ENCODE results near the gene GDI2.
A peak's percentile ranks its signal among the peaks of the same experiment; 100 is the strongest.
"Not testable (repeated sequence)": the region's sequence is repeated elsewhere in the genome, so short reads cannot be mapped to it uniquely, and the experiment has no call there.

Gene GDI2

DNA sequence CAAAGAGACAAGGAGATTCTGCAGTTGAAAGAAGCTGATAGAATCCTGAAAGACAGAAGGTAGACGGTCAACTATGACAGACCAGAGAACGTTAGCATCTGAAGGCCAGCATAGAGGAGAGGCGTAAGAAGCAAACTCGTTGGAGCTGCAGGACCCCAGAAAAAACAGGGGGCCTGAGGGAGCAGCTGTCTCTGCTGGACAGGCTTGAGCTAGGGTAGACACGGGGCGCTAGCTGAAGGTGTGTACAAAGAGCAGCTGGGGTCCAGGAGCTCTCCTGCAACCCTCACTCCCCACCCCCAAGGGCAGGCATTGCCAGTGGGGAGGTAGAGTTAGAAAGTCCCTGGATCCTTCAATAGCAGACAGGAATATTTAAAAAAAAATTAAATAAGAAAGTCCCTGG, 14.6 kb upstream of the GDI2 start:
- DNase-seq = no peak

DNA sequence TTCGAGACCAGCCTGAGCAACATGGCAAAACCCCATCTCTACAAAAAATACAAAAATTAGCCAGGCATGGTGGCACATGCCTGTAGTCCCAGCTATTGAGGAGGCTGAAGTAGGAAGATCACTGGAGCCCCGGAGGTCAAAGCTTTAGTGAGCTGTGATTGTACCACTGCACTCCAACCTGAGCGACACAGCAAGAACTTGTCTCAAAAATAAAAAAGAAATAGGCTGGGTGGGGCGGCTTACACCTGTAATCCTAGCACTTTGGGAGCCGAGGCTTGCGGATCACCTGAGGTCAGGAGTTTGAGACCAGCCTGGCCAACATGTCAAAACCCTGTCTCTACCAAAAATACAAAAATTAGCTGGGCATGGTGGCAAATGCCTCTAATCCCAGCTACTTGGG, 13.3 kb upstream of the GDI2 start:
- DNase-seq = not testable (repeated sequence)

DNA sequence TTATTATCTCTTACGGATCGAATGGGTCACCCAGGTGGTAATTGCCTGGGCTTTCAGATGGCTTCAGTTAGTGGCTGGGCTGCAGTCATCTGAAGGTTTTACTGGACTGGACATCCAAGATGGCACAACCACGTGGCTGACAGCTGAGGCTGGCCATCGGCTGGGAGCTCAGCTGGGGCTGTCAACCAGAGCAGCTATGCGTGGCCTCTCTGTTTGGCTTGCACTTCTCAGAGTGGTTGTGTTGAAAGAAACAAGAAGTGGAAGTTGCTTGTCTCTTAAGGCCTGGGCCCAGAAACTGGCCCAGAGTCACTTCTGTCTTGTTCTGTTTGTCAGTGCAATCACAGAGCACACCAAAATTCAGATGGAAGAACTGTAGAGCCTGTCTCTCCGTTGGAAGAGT, 5.7 kb upstream of the GDI2 start:
- DNase-seq = no peak

DNA sequence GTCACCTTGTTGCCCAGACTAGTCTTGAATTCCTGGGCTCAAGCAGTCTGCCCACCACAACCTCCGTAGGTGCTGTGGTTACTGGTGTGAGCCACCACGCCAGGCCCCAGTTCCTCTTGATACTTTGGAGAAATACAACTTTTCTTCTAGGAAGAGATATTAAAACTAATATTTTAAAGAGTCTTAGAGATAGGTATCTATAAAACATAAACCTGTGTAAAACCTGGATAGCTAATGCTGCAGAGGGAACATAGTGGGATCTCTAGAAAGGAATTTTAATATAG, 4.8 kb upstream of the GDI2 start:
- no peak for DNase-seq

DNA sequence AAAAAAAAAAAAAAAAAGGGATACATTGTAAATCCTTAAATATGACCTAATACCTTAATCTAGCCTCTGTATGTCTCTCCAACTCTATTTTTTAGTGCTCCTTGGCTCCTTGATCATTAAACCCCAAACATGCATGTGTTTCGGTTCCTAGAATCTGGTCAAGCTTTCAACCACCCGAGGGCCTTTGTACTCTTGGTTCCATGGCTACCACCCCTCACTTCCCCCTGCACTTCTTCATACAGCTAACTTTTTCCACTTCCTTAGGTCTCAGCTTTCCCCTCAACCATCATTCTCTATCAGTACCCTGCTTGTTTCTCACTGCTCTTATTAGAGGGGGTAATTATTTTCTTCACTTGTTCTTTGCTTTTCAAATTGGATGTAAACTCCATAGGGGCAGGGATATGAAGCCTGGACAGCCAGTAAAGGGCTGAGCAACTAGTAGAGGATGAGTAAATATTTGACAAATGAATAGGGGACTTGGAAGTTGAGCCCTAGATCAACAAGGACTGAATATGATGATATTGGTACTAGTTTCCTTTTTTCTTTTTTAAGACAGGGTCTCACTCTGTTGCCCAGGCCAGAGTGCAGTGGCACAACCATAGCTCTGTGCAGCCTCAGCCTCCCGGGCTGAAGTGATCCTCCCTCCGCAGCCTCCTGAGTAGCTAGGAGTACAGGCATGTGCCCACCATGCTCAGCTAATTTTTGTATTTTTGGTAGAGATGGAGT, 4.3 kb upstream of the GDI2 start:
- no peak for DNase-seq

DNA sequence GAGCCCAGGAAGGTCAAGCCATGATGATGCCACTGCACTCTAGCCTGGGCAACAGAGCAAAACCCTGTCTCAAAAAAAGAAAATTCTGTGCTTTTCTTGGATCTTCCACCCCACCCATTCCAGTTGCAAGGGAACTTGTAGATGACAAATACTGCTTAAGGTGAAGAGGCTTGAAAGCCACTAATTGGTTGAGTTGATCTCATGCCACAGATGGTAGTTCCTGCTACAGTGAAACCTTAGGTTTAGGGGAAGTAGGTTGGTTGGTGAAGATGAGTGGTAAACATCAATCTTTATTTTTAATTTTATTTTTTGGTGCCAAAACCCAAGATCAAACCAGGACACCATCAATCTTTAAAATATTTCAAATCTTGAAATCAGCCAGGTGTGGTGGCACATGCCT, 2.9 kb upstream of the GDI2 start:
- peak in 1 of 5 donors; percentile 14 for DNase-seq

DNA sequence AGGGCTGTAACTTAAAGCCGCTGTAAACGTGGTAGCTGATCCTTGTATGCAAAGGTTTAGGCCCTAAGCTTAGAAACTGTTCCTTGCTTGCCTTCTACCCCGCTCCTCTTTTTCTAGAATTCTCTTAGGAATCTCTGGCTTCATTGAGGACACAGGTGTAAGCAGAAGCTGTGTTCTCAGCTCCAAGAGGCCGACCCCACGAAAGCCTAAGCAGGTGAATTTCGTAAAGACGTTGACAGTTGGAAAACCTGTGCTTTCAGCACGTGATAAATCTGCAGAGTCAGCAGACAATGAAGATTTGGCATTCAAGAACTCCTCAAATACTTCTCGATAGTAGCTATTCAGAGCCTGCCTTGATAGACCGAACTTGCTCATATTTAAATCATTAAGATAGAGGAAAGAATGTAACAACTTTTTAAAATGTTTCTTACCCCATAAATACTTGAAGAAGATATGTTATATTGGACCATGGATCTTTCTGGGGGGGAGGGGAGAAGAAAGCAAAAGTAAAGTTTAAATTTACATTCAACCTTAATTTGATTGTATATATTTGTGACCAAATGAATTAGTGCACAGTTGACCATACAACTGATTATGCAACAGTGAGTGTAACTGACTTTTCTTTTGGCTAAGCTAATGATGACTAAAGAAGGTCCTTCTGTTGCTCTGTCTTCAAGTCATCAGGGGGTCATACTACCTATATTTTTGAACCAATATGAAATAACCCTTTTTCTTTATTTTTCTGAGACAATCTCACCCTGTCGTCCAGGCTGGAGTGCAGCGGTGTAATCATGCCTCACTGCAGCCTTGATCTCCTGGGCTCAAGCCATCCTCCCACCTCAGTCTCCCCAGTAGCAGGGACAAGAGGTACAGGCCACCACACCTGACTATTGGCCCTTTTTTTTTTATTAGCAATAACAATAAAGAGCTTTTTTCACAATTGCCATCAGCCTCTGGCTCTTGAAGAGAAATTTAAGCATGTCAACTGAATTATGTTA, 1.2 kb upstream of the GDI2 start:
- no peak for DNase-seq

DNA sequence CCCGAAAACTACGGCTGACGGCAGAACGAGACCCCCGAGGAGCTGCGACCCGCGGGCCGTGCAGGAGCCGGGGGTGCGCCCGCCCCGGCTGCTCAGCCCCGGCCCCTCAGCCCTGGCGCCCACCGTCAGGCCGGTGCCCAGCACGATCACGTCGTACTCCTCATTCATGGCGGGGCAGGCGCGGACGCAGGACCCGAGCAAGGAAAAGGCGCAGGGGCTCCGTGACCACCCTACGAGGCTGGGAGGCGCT, 218 bp downstream of the GDI2 start:
- DNase-seq = no peak

DNA sequence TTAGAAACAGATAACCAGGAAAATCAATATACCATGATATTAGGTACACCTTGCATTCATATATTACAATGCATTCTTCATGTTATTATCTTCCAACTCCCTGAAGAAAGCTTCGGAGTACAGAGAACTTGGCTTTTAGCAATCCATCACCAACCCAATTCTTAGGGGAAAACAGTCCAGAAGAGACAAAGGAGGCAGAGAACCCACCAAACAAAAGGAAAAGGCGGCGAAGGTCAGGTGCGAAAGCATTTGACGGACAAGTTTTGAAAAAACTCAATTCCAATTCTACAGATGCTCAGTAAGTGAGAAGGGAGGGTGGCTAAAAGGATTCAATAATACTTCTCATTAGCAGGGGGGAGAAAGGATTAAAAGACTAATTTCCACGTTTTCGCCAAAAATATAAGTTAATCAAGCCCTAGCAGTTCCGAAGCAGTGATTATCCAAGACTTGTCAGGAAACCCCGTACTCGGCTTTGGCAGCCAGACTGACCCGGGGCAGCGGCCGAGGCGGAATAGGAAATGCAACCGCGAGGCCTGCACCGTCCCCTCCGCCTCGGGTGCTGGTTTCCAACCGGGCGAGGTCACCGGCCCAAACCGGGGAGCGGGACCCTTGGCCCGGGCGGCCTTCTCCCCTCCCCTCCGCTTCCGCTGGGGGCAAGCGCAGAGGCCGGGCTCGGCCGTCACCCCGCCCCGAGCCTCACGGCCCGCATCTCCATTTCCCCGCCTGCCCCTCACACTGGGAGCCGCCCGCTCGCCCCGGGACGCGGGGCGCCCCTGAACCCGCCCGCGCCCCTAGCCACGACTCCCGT, 747 bp downstream of the GDI2 start:
- peak; percentile 18 to 58 (median 31) for DNase-seq

DNA sequence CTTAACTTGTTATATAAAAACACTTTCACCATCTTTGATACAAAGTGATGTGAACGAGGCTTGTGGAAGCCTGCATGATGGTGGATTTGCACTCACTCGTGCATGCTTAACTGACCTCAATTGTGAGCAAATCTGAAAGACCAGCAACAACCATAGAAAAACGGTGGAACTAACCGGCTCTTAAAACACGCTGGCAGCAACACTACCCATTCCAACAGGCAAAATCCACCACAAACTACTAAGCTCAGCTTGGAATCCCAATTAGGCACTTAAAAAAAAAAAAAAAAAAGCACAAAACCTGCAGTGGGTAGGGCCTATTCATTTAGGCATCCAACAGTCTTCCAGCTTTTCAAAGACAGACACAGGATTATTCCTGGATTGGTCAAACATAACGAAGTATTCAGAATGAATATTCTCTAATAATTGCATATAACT, 1.8 kb downstream of the GDI2 start:
- peak in 1 of 5 donors; percentile 28 for DNase-seq

DNA sequence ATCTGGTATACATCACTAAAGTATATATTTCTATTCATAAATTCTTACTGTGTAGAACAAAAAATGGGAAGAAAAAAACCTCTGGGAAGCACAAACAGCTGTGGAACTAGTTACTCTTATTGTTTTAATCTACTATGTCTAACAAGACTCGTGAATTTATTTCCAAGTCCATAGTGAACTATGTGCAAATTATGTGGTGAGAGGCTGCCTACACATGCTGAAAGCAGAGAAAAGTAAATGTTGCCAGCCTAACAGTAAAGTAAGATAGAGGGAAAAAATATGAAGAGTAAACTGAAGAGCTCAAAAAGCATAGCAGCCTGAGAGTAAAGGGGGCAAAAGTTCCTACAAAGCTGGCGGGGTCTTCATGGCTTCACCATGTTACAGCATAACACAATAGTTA, 3.0 kb downstream of the GDI2 start:
- DNase-seq = no peak

DNA sequence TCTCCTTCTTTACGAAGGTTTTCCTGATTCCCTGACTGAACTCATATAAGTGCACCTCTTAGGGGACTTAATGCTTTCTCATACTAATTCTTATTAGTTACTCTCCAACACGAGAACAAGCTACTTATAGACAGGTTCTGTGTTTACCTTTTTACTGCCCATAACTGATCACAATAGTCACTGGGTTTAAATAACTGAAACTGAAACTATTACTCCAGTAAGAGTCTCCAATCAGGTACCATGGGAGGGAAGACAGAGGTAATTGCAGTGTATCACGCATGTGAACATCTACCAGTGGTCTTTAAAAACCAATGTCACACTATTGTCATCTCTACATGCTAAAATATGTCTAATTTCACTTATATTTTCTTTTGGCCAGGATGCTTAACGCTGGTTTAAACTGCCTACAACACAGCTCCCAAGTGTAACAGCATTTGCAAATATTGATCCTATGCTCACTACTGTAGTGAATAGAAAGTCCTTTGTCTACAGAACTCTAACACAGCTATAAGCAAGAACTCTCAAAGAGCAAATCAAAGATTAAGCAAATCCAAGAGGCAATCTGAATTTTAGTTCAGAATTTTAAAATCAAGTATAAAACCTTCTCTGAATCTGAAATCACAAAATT, 3.6 kb downstream of the GDI2 start:
- DNase-seq = no peak

DNA sequence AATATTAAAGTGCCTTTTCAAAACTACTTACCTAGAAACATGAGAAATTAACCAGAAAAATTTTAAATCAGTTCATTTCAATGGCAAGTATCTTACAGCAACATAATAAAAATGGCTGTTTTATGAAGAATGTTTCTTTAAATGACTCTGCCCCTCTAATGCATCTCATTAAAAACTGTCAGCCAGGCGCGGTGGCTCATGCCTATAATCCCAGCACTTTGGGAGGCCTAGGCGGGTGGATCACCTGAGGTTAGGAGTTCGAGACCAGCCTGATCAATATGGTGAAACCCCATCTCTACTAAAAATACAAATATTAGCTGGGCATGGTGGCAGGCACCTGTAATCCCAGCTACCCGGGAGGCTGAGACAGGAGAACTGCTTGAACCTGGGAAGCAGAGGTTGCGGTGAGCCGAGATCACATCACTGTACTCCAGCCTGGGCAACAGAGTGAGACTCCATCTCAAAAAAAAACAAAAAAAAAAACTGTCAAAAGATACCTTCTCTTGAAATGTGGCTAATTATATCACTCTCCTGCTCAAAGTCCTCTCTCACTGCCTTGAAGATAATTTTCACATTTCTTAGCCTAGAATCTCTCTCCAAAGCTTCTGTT, 4.3 kb downstream of the GDI2 start:
- DNase-seq = not testable (repeated sequence)

DNA sequence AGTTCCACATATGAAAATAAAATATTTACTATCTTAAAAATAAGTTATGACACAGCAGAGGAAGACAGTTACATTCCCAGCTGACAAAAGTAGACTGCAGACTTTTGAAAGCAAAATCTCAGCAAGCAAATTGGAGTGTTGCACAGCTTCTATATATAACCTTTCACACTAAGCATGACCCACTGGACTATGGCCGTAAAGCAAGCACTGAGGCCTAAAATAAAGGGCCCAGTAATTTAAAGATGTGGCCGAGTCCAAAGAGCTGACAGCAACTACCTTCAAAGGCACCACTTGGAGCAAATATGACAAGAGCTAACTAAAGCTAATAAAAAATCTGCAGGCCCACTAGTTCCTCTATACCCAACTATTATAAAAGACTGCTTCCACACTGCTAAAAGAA, 6.5 kb downstream of the GDI2 start:
- DNase-seq = no peak

DNA sequence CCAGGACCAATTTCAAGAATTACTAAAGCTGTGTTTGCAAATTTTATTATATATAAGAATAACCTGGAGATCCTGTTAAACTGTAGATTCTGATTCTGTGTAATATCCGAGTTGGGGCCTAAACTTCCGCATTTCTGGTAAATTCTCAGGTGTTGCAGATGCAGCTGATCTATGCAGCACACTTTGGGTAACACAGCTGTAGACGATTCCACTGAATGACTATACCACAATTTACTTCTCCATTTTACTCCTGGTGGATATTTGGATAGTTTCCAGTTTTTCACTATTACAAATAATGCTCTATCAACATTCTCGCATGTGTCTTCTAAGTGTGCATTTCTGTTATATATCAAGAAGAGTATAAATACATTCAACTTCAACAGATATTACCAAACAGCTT, 7.5 kb downstream of the GDI2 start:
- no peak for DNase-seq

DNA sequence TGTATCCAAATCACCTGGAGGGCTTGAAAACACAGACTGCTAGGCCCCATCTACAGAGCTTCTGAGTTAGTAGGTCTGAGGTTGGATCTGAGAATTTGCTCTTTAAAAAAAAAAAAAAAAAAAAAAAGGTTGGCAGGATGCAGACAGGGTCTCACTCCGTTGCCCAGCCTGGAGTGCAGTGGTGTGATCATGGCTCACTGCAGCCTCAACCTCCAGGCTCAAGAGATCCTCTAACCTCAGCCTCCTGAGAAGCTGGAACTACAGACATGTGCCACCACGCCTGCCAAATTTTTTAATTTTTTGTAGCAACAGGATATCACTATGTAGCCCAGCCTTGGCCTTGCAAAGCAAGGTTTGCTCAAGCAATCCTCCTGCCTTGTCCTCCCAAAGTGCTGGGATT, 8.0 kb downstream of the GDI2 start:
- no peak for DNase-seq

DNA sequence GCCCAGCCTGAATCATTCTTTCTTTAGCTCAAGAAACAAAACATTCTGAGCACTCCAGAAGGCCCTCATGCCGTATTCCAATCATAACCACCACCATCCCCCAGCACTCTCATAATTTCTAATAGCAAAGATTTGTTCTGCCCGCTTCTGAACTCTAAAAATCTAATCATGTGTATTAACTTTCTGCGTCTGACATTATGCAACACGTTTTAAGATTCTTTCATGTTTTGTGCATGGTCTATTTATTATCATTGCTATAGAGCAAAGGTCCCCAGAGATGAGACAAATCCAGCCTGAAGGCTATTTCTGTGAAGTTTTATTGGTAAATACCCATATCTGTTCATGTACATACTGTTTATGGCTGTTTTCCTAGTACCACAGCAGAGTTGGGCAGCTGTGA, 8.8 kb downstream of the GDI2 start:
- DNase-seq = no peak

DNA sequence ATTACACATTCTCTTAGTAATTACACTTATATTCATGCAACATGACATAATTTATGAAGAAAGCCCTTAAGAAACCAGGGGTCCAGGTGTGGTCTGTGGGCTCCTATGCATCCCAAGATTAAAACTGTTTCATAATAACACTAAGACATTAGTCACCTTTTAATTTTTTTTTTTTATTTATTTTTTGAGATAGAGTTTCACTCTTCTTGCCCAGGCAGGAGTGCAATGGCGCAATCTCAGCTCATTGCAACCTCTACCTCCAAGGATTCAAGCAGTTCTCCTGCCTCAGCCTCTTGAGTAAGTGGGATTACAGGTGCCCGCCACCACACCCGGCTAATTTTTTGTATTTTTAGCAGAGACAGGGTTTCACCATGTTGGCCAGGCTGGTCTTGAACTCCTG, 12.5 kb downstream of the GDI2 start:
- no peak for DNase-seq

DNA sequence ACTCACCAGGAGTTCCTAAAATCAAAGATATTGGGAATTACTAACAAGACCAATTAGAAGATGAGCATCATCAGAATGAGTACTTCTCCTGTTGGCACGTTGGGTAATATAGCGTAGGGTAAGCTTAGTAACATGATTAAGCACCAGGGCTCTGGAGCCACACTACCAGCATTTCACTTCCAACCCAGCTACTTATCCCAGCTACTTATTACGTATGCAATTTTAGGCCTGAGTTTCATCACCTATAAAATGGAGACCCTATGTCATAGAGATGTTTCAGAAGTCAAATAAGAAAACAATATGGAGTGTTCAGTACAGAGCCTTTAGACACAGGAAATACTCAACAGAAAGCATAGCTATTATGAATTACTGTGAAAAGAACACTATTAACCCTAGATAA, 19.0 kb downstream of the GDI2 start:
- no peak for DNase-seq

DNA sequence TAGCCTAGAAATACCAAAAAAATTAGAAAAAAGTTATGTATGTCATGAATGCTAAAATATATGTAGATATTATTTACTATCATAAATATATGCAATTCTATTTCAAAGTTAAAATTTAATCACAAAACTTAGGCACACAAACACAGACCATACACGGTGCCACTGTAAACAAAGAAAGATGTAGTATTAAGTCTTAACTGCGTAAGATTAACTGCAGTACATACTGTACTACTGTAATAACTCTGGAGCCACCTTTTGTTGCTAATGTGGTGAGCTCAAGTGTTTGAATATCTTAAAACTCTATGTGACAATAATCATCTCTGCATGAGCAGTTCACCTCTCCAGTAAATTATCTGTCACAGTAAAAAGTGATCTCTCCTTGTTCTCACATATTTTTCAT, 23.6 kb downstream of the GDI2 start:
- DNase-seq = no peak

DNA sequence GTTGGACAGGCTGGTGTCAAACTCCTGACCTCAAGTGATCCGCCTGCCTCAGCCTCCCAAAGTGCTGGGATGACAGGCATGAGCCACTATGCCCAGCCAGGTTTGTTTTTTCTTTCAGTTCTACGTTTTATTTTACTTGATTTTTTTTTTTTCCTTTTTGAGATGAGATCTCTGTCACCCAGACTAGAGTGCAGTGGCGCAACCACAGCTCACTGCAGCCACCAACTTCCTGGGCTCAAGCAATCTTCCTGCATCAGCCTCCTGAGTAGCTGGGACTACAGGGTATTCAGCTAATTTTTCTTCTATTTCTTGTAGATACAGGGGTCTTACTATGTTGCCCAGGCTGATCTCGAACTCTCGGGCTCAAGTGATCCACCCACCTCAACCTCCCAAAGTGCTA, 24.3 kb downstream of the GDI2 start:
- DNase-seq = no peak

DNA sequence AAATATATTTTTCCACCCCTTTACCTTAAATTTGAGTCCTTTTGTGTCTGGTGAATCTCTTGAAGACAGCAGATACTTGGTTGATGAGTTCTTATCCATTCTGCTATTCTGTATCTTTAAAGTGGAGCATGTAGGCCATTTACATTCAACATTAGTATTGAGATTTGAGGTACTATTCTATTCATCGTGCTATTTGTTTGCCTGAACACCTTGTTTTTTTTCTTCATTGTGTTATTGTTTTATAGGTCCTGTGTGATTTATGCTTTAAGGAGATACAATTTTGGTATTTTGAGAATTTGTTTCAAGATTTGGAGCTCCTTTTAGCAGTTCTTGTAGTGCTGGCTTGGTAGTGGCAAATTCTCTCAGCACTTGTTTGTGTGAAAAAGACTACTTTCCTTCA, 29.9 kb downstream of the GDI2 start:
- DNase-seq = no peak

DNA sequence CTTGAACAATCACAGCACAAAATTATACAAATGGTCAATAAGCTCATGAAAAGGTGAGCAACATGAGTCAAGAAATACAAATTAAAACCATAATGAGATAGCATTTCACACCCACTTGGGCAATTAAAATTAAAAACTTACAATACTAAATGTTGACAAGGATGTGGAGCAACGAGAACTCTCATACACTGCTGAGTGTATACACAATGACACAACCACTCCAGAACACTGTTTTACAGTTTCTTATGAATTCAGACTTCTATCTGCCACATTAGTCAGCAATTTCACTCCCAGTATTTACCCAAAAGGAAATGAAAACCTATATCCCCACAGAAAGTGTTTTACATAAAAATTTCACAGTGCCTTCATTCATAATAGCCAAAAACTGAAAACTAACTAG, 31.1 kb downstream of the GDI2 start:
- DNase-seq = no peak

All from T-helper 1 cell (primary cell).